Stimulated activated CD8-positive, alpha-beta memory T cell treated with anti-CD3 and anti-CD28 coated beads, Interleukin-7, amount 100 ng/mL, for 4 hours (primary cell): ENCODE results near the gene IL2RG.

ENCODE experiments used
- DNase-seq, 2 donors: peaks; one replicate each; pipeline ENCODE4 v3.0.0-alpha.2; 2020; ENCODE audit warnings: low read depth in 2 of 2

Gene IL2RG

DNA sequence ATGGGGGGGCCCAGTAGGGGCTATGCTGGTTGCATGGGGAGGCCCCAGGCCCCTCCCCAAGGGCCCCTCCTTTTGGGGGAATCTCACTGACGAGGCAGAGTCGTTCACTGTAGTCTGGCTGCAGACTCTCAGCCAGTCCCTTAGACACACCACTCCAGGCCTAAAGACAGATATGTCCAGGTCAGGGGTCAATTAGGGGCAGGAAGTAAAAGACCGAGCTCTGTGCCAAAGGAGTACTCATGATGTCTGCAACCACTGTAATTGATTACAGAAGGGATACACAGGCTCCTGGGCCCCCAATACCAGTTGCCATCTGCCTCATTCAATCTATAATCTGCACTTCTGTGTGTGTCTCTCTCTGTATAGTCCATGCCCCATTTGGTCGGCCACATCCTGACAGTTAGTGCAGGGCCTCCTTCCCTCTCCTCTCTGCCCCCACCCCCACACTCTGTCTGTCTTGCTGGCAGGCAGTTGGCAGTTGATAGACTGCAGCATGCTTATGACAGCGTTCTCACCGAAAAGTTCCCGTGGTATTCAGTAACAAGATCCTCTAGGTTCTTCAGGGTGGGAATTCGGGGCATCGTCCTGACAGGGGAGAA, 3.5 kb downstream of the IL2RG start:
- no peak for DNase-seq

DNA sequence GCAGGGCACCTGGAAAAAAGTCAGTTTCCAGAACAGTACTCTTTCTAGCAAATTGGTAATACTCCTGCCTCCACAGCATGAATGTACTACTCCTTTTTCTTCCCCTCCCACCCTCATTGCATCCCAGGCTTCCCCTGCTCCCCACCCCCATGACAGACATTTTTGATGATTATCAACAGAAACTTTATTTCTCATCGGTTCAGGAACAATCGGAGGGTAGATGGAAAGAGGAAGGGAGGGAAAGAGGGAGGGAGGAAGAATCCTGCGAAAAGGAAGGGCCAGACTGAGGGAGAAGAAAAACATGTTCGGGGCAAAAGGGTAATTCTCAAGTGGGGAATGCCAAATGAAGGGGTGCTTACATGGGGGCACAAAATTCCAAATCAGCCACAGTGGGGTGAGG, 4.1 kb downstream of the IL2RG start:
- no peak for DNase-seq

DNA sequence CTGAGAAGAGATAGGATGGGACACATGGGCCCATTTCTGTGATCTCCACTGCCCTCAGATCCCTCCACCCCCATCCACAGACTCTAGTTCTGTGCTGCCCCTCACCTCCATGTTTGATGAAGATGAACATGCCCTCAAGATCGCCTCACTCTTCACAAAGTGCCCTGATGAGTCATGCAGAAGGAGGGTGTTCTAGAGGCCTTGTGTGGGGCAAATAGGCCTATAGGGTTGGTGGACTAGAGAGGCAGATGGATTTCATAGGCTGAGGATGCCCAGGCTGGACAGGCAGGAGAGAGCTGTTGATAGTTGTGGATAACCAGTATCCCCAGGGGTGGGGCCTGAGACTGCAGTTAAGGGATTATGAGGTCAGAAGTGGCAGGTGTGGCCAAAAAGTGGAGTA, 5.0 kb downstream of the IL2RG start, which contains the start of gene CXorf65:
TSS of gene CXorf65 (minus strand) at position 314 of the 400 bp plus-strand sequence. CDS start at position 130, 184 bp downstream.
- no peak for DNase-seq

DNA sequence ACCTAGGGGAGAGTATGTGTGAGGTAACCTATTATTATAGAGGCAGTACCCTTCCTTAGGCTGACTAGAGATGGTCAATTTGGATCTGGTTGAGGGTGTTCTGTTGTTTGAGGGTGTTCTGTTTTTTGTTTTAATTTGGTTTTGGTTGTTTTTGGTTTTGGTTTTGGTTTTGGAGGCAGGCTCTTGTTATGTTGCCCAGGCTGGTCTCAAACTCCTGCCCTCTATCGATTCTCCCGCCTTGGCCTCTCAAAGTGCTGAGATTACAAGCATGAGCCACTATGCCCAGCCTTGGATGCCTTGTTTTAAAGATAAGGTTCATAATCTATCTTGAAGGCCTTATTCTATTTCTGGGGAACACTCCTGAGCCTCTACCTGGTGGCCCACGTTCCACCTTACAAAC, 5.7 kb downstream of the IL2RG start:
- DNase-seq = no peak

DNA sequence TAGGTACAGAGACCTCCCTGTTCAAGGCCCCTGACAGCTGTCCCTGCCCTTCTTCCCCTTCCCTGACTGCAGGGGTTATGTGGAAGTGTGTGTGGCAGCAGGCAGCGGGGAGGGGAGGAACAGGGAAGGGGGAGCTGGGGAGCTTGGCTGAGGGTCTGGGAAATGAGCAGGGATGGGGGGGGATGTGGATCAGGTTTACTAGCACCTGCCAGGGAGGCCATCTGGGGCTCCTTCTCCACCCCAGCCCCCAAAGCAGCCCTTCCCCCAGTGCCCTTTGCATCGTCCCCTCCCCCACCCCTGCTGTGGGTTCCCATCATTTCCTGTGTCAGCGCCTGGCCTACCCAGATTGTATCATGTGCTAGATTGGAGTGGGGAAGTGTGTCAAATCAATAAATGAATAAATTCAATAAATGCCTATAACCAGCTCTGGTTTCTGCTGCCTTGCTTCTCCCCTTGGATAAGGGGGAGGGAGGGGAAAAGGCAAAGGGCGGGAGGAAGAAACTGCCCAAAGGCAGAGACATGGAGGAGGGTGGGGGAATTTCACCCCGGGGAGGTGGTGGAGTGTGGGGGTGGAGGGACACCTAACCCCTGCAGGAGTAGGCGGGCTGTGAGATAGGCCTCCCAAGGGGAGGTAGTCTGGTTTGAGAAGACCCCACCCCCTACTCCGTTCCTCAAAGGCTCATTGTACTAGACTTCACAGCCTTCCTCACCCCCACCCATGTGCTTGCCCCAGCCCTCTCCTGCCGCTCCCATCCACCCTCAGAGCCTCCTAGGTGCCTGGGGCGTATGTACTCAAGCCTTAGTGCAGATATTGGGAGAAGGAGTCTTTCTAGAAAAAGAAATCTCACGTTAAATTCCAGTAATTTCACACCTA, 8.0 kb downstream of the IL2RG start:
- peak in 1 of 2 donors; percentile 48 for DNase-seq

DNA sequence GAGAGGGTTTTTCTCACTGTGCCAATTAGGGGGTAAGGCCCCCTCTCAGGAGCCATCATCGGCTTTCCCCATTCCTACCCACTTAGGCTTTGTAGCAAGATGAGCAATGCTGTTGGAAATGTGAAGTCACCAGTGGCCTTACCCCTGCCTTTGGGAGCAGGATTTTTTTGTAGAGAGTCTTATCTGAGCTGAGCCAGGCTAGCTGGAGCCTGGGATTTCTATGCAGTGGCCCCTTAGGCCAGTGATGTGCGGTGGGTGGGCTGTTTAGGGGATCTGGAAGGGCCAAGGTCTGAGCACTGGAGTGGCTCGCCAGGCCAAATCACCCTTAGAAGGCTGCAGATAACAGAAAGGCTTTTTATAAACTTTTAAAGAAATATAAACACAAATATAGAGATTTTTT, 9.1 kb downstream of the IL2RG start:
- DNase-seq = no peak

DNA sequence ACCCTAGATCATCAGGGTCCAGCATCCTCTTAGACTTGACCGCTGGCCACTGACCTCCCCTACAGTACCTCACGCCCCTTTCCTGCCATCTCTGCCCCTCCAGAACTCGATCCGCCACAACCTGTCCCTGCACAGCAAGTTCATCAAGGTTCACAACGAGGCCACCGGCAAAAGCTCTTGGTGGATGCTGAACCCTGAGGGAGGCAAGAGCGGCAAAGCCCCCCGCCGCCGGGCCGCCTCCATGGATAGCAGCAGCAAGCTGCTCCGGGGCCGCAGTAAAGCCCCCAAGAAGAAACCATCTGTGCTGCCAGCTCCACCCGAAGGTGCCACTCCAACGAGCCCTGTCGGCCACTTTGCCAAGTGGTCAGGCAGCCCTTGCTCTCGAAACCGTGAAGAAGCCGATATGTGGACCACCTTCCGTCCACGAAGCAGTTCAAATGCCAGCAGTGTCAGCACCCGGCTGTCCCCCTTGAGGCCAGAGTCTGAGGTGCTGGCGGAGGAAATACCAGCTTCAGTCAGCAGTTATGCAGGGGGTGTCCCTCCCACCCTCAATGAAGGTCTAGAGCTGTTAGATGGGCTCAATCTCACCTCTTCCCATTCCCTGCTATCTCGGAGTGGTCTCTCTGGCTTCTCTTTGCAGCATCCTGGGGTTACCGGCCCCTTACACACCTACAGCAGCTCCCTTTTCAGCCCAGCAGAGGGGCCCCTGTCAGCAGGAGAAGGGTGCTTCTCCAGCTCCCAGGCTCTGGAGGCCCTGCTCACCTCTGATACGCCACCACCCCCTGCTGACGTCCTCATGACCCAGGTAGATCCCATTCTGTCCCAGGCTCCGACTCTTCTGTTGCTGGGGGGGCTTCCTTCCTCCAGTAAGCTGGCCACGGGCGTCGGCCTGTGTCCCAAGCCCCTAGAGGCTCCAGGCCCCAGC, 10.5 kb downstream of the IL2RG start:
- no peak for DNase-seq

DNA sequence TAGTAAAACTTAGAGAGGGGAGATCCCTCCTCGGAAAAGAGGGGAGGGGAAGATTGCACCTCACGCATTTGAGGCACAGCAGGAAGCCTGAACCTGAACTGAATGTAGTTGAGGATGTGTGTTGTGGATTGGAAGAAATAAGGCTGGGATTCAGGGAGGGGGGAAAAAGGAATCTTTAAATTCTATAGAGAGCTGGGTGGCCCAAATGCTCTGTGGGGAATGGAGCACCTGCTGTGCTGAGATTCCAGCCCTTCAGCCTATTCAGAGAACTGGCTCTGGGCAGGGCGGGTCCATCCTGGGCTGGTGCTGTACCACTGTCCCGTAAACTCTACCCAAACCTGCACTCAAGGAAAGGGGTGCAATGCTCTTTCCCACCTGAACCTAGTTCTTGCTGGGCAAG, 11.6 kb downstream of the IL2RG start:
- no peak for DNase-seq

DNA sequence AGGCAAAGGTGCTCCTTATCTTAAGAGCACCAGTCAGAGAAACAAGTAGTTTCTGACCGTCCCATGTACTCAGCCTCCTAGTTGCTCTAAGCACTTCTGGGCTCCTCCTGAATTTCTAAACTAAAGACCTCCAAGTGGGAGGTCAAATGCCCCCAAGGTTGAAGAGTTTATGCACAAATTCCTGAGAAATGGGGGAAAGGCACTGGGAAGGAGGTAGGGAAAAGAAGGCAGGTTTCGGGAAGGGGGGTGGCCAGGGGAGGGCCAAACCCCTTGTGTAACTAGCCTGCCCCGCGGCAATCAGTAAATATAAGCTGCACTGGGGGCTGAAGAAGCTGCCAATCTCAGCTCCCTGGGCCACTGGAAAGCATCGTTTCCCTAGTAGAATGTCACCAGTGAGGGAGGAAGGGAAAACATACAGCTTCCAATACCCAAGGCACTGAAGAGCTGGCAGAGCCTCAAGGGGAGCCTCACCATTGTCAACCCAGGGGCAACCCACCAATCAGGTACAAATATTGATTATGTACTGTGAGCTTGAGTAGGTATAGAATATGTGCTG, 12.3 kb downstream of the IL2RG start:
- DNase-seq = no peak

DNA sequence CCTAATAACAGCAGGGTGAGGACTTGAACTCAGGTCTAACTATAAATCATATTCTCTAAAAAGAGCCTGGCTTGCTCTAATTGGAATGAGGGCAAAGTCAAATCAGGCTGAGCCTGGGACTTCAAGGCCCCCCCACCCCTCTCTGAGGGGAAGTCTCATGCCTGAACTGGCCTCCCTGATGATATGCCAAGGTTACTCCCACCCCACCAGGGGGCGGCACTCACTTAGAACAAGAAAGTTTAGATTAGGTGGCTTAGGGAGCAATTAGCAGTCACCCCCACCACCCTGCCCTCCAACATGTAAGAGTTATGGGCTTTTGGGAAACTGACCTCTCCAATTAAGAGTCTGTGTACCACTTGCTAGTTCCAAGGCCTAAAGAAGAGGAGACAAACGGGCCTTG, 13.1 kb downstream of the IL2RG start:
- DNase-seq = peak; percentile 67 to 69

DNA sequence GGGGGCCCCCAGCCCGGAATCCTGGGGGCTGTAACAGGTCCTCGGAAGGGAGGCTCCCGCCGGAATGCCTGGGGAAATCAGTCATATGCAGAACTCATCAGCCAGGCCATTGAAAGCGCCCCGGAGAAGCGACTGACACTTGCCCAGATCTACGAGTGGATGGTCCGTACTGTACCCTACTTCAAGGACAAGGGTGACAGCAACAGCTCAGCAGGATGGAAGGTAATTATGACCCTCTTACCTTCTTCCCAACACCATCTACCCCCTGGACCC, 14.7 kb downstream of the IL2RG start:
- DNase-seq = no peak

DNA sequence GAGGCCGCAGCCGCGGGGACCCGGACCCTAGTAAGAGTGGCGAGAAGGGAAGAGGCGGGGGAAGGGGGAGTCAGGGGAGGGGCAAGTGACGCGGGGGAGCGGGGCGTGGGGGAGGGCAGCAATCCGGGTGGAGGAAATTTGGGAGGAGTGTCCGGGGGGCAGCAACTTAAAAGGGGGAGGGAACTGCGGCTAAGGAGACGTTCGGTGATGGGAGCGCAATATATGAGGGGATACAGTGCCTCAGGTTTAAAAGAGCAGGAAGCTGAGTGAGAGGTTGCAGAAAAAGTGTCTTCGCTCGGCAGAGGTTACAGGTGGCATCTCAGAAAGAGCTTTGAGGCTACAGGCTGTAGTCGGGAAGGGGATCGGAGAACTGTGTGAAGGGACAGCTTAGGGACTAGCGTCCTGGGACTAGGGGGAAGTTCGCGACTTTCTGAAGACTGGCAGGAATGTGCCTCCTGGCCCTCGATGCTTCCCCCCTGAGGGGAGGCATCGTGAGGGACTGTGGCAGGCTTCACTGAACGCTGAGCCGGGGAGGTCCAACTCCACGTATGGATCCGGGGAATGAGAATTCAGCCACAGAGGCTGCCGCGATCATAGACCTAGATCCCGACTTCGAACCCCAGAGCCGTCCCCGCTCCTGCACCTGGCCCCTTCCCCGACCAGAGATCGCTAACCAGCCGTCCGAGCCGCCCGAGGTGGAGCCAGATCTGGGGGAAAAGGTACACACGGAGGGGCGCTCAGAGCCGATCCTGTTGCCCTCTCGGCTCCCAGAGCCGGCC, 15.2 kb downstream of the IL2RG start:
- DNase-seq = no peak

DNA sequence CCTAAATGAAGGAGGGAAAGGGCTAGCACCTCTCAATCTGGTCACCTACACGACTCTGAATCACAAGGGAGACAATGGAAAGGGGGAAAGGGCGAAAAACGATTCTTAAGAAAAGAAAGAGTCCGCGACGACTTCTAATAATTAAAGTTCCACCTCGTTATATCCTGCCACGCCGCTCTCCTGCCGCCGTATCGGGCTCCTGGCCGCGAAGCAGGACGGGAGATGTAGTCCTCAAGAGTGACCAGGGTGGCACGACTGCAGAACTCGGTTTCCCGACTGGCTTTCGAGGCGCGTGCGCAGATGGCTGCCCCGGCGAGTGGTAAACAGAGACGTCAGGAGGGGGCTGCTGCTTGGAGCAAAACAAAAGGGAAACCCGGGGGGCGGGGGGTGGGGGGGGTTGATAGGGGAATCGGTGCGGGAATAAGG, 15.8 kb downstream of the IL2RG start, which contains the start of gene FOXO4:
TSS of gene FOXO4 (plus strand) at position 297 of the 426 bp plus-strand sequence. CDS start 678 bp downstream, outside the sequence.
- peak; percentile 81 to 85 for DNase-seq

DNA sequence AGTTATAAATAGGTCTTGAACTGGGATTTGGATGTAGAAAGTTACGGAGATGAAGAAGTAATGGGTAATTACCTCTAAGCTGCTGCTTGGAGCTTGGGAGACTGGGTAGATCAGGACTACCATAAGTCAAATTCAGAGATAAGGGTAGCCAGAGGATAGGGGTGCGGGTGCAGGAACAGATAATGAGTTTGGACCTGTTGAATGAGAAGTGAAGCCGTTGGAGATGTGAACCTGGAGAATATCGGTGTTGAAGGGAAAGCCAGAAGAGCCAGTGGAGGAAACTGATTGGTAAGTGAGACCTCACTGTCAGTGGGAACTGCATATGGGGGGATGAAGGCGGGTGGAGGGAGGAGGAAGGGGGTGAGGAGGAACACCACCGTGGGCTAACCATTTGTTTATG, 16.3 kb downstream of the IL2RG start:
- no peak for DNase-seq

DNA sequence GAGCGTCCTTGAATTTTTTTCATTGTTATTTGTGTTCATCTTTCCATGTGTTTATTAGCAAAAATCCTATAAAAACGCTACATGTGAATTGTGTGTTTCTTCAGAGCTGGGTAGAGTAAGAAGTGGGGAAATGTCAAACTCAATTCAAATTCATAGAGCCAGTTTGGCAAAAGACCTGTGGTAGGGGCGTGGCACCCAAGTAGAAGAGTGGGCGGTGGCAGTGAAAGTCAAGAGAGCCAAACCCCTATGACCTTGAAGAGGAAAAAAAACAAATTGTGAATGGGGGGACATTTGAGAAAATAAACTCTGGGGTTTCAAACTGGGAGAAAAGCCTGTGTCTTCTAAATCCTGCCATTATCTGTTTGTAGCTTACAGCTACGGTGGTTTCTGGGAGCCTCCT, 20.1 kb downstream of the IL2RG start:
- DNase-seq = no peak

DNA sequence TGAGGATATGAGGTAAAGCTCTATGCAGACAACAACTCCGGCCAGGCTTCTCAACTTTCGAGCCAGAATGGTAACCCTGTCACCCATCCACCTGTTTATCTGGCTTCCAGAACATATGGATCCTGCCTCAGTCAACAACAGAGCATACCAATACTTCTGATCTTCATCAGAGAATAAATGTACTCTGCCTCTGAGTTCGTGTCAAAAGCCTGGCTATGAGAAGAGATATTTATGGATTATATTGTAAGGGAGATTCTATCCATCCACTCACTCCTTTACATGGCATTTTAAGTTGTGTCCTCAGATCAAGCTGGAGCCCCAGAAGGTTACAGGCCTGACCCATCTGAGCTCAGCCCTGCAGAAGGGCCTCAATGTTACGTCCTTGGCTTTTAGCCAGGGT, 25.5 kb downstream of the IL2RG start:
- no peak for DNase-seq

DNA sequence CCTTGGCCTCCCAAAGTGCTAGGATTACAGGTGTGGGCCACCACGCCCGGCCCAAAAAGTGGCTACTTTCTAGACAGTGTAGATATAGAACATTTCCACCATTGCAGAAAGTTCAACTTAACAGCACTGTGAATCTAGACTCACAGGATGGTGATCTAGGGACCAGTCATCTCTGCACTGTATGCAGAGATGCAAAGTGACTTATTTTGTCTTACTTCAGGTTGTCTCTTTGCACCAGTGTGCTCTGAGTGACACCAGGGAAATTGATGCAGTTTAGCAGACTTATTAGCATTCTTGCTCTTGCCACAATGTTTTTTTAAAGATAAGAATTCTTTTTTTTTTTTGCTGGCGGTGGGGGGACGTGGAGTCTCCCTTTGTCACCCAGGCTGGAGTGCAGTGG, 28.6 kb downstream of the IL2RG start:
- no peak for DNase-seq

DNA sequence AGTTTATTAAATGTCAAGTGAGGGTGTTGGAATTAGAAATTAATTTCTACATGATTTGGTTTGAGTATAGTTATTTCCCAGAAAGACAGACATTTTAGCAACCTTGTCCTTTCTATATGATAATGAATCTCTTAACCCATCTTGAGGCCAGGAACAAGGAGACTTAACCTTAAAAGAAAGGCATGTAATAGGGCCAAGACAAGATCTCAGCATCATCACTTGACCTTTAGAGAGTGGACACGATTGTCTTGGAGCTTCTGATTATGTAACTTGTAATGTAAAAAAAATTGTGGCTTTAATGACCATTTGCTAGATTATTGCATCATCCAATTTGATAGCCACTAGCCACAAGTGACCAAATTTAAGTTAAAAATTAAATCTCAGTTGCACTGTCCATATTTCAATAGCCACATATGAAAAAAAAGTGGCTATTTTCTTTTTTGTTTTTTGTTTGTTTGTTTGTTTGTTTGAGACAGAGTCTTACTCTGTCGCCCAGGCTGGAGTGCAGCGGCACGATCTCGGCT, 29.2 kb downstream of the IL2RG start:
- no peak for DNase-seq

DNA sequence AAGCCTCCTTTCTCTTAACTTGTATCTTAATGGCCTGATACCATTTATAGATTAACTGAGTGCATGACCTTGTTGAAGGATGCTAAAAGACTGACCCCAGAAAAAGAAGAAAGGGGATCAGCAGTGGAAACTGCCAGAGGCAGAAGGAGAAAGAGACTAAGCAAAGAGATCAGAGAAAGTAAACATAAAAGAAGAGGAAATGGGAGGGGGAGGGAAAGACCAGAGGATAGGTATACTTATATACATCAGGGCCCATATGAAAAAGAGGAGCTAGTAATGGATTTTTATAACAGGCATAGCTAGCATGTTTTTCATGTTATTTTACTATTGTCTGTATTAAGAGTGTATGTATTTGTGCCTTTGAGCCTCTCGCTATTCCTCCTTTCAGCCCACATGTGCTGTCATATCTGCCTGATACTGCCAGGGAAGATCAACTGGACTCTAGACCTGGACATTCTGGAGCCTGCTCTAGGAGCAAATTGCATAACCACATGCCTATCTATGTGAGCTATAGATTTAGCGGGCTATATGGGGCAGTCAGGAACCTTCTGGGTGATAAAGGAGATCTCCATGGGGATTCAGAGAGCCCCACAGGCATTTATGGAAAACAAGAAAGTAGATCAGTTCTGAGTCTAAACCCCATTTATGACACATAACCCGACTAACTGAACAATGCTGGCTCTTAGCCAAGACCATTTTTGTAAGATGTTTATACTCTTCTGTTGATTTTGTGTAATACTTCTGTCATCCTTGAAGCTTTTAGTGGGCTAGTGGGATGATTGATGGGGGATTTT, 29.9 kb downstream of the IL2RG start:
- DNase-seq = no peak

DNA sequence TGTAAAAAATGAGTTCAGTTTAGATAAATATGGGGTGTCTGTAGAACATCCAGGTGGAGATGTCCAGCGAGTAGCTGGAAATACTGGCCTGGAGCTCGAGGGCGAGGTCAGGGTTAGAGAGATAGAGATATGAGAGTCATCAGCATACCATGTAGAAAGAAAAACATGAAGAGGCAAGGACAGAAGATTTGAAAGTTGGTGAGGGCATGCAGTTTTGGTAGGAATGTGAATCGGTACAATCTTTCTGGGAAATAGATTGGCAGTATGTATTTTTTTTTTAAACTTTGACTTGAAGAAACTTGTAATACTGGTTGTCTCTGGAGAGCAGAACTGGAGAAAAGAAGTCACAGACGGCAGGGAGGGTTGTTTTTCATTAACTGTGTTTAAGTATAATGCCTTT, 40.8 kb downstream of the IL2RG start:
- DNase-seq = no peak
